Hepatic stellate cell (primary cell): Measurements from ENCODE around the gene RAB3GAP2.
"Not testable (repeated sequence)": the region's sequence is repeated elsewhere in the genome, so short reads cannot be mapped to it uniquely, and the experiment has no call there.

ENCODE experiments used
- DNase-seq: peaks from one replicate; pipeline ENCODE4 v3.0.0; 2011; ENCODE audit warnings: low spot score

The RAB3GAP2 gene

GRCh38 chr1:220239966-220240365 lies 32.3 kb downstream of the RAB3GAP2 start:
- DNase-seq, result peak; percentile 9

GRCh38 chr1:220239213-220239612 lies 33.0 kb downstream of the RAB3GAP2 start:
- DNase-seq, result no peak

GRCh38 chr1:220236278-220236677 lies 36.0 kb downstream of the RAB3GAP2 start:
- not testable (repeated sequence) for DNase-seq

DNA sequence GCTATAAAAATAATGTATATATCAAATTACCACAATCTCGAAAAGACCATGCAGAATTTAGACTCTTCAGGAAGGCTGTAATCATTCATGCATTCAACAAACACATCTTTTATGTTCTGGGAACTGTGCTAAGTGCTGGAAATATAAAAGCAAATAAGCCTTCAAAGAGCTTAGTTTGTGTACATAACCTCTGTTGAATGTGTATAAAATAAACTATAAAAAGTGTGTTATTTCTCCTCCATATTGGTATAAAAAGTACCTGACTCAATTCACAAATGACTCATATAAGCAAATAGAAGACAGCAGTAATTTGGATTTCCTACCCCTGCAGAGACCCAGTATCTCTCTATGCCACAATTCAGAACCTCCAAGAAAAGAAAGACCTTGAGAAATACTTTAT lies 36.8 kb downstream of the RAB3GAP2 start:
- no peak for DNase-seq

- DNase-seq, result no peak
Measured at GRCh38 chr1:220233927-220234326, 38.3 kb downstream of the RAB3GAP2 start.

GRCh38 chr1:220229771-220230170 lies 42.5 kb downstream of the RAB3GAP2 start:
- DNase-seq, result no peak

GRCh38 chr1:220227393-220227792 lies 44.9 kb downstream of the RAB3GAP2 start:
- no peak for DNase-seq

GRCh38 chr1:220226752-220227151 lies 45.5 kb downstream of the RAB3GAP2 start:
- DNase-seq, result no peak

- DNase-seq, result no peak
Measured at GRCh38 chr1:220225957-220226356, 46.3 kb downstream of the RAB3GAP2 start.

GRCh38 chr1:220224611-220225124 lies 47.6 kb downstream of the RAB3GAP2 start:
- DNase-seq, result no peak

- no peak for DNase-seq
Measured at GRCh38 chr1:220224033-220224432, 48.2 kb downstream of the RAB3GAP2 start.

DNA sequence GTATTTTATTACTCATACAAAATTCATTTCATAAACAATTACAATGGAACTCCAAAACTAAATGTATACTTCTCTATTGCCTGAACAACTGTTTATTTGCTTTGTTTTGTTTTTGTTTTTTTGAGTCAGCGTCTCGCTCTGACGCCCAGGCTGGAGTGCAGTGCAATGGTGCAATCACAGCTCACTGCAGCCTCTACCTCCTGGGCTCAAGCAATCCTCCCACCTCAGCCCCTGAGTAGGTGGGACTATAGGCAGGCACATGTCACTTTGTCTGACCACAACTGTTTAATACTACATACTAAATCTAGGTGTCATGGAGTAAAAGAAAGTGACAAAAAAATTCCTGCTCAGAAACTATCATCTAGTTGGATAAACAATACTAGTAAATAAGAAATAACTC lies 49.3 kb downstream of the RAB3GAP2 start:
- no peak for DNase-seq

DNA sequence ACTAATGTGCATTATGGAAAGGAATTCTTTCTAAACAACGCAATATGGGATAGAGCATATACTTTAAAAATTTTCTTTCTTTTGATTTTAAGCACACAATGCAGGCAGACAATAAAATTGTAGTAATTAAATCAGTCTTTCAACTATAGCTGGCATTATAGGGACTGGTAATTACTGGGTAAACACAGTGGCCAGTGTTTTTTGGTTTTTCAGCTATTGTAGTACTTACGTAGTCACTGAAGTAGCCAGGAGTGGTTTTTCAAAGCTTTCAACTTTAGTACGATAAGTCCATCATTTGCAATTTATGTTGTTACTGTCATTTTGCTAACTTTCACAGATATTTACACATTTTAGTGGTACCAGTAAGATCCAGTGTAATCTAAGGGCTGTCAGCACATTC lies 50.6 kb downstream of the RAB3GAP2 start:
- no peak for DNase-seq

DNA sequence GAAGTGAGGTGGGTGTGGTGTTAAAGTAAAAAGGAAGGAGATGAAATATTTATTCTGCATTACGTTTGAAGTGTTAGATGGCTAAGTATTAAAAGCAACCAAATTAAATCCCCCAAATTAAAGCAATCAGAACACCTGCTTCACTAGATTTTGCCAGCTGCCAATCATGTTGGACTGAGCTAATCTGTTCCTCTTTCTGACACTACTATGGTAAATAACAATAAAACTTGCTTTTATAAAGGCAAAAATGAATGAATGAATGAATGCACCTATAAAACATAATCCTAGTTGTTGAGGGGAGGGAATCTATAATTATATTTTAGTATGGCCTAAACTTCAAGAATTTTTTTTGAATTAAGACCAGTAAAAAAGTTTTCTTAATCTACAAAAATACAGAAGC lies 51.0 kb downstream of the RAB3GAP2 start:
- no peak for DNase-seq

DNA sequence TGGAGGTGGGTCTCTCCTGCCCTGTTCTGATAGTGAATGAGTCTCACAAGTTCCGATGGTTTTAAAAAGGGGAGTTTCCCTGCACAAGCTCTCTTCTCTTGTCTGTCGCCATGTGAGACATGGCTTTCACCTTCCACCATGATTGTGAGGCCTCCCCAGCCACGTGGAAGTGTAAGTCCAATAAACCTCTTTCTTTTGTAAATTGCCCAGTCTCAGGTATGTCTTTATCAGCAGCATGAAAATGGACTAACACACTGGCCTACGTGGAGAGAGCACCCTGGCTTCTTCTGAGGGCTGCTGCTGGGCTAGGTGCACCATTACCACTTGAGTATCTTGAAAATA lies 51.6 kb downstream of the RAB3GAP2 start:
- not testable (repeated sequence) for DNase-seq

GRCh38 chr1:220219865-220220698 lies 52.2 kb downstream of the RAB3GAP2 start:
- no peak for DNase-seq

DNA sequence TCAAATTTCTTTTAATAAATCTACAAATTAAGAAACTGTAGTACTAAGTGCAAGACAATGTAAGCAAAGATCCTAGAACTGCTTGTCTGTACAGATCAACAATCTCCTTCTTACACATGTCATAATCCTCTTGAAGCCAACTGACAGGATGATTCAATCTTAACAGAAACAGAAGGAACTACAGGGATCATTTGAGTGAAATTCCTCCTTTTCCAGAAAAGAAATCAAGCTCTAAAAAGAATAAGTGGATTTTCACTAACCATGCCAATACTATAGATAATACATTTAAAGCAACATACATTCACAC lies 53.2 kb downstream of the RAB3GAP2 start:
- DNase-seq, result no peak

- DNase-seq, result peak; percentile 8
Measured at GRCh38 chr1:220218397-220219135, 53.7 kb downstream of the RAB3GAP2 start.

GRCh38 chr1:220217383-220217988 lies 54.8 kb downstream of the RAB3GAP2 start:
- DNase-seq, result no peak

DNA sequence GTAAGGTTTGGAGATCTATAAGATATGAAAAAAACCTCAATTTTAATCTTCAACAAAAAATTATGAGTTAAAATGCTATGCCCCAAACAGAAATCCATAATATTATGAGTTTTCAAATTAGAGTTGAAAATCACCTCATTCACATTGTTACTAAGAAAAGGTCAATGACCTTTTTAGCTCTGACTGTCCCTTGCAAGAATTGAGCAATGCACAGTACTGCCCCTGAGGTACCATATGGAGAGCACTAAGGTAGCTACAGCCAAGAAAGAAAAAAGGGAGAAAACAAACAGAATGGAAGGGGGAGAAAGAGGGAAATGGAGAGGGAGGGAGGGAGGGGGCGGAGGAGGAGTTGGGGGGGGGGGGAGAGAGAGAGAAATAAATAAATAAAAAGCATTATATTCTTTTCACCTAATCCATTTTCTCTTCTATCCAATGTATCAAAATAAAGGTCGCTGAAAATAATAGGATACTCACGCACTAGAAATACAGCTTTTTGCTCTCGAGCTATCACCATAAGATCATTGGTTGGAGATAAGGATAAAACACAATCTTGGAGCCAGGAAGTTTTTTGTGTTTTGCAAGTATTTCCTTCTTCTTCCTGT lies 58.8 kb downstream of the RAB3GAP2 start:
- DNase-seq, result no peak

- no peak for DNase-seq
Measured at GRCh38 chr1:220207411-220207810, 64.8 kb downstream of the RAB3GAP2 start.

GRCh38 chr1:220204758-220205157 lies 67.5 kb downstream of the RAB3GAP2 start:
- not testable (repeated sequence) for DNase-seq

DNA sequence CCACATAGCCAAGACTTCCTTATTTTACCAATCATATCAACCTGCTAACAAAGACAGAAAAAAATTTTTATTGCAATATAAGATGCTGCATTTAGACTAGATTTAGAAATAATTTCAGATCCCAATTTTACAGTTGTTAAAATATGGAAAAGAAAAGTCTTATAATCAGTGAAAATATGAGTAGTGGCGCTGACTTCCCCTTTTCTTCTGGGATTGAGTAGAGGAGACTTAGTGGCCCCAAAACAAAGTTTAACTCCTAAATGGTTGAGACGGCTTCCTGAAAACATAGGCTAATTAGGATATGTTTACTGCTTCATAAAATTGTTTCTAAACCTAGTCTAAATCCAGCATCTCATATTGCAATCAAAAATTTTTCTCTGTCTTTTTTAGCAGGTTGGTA lies 68.4 kb downstream of the RAB3GAP2 start:
- no peak for DNase-seq
